ENCODE results near the gene WHRN. TPM values are rescaled to one million over a fixed set of nuclear protein-coding genes. Genes with fewer than 3 reads are reported as not detected.

WHRN gene
- polyA plus RNA-seq, 1 donor (not counting 4 experiments of a cell fraction or from before 2014, with no cell fraction given) = 1.2 TPM

DNA sequence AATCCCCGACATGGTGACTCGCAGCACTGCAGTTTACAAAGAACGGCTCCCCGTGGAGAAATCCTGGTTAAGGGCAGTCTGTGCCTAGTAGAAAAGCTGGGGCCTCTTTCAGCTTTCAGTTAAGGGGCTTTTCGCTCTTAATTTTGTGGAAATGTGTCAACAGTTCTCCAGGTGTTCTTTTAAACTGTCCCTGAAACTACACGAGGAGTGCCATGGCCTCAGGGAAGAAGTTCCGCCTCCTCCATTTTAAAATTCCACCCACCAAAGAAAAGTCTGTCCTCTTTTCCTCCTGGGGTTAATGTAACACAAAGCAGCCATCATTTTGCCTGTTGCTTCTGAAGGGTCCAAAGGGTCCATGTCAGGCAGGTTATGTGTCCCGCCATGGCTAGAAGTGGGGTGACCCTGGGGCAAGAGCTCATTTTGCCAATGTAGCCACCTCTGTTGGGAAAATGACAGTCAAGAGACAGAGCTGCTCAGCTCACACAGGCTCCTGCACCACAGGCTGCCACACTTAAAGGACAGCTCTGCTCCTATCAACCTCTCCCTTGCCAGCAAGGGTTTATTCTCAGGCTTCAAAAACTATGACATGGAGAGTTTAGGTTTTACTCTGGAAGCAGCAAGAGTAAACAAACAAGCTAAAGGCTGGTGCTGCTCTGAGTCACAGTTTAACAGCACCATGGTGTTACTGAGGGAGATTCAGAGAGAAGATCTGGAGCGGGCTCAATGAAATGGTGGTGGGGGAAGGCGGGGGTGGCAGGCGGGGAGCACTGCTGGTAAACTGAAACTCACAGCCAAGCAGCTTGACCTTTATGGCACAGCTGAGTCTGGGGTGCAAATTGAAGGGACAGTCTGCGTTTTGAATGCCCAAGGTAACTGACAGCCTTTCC, 3.2 kb downstream of the WHRN start:
- Histone ChIP-seq H3K79me2 (ENCODE audit: control insufficient read depth, insufficient read depth, low read length) (no peaks in the 10 kb centered on the region), H3K27ac (ENCODE audit: control insufficient read depth, insufficient read depth, low read length) (peak overlapping the region; percentile 48), H3K27me3 (ENCODE audit: control insufficient read depth, extremely low read depth, insufficient read depth, low read length) (peaks cover 7% of the 10 kb centered on the region), H2AFZ (ENCODE audit: control insufficient read depth, low read length) (peak overlapping the region; percentile 57), H3K4me3 (ENCODE audit: control insufficient read depth in 2 of 3, extremely low read depth in 1 of 3, insufficient read depth in 2 of 3, low read depth in 1 of 3, low read length in 3 of 3) (peak overlapping the region in 2 of 3 experiments; percentile 0 to 39), H3K4me2 (ENCODE audit: control insufficient read depth, extremely low read depth, insufficient read depth, low read depth, low read length) (peak overlapping the region; percentile 49), H3K9ac (ENCODE audit: control insufficient read depth, extremely low read depth, insufficient read depth, low read length) (peak overlapping the region; percentile 28), H4K20me1 (ENCODE audit: control insufficient read depth, extremely low read depth, insufficient read depth, low read length) (no peaks in the 10 kb centered on the region), H3K4me1 (ENCODE audit: control insufficient read depth, extremely low read depth, insufficient read depth, low read length) (peaks cover 20% of the 10 kb centered on the region), H3K9me1 (ENCODE audit: control insufficient read depth, extremely low read depth, insufficient read depth, low read length) (no peaks in the 10 kb centered on the region), H3K36me3 (ENCODE audit: control insufficient read depth in 2 of 2, extremely low read depth in 1 of 2, insufficient read depth in 2 of 2, low read length in 2 of 2) (no peaks in the 10 kb centered on the region), H3K9me3 (ENCODE audit: control insufficient read depth, low read depth, low read length) (no peaks in the 10 kb centered on the region)
- FAIRE-seq = no peak
- dilution Hi-C loops (cut with MboI; ENCODE audit: extremely low pct_ligation_motif_present, low sequenced_read_pairs) = no loop called here
- no peak for DNase-seq (ENCODE audit: low read depth, low spot score)
- TF ChIP-seq CTCF (optimal IDR thresholded peaks at IDR 0.05 in 1 of 3, IDR thresholded peaks at IDR 0.05 in 1 of 3, conservative IDR thresholded peaks at IDR 0.05 in 1 of 3; ENCODE audit: extremely low read depth in 1 of 3, insufficient read depth in 2 of 3, low read length in 3 of 3) (no peak), EZH2 (IDR thresholded peaks at IDR 0.05; ENCODE audit: low read length) (no peak)

DNA sequence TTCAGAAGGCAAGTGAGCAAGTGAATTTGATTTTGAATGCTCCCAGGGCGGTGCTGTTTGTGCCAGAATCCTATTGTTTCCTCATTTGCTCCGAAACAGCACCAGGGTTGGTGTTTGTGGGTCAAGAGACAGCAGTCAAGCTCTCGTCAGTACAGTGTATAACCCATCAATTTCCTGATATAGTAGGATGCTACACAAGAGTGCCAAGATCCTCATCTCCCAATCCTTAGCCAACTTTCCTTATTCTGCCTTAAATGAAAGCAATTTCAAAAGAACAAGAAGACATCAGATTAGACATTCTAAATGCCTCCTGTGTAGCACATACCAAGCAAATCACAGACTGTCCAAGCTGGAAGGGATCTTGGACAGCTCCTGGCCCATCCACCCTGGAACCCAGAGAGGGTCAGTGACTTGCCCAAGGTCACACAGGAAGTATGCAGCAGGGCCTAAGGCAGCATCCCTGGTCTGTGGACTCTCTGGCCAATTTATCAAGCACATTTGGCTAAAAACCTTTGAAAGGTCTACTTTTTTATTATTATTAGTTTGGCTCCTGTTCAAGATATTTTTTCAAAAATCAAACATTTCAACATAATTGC, 4.5 kb downstream of the WHRN start:
- Histone ChIP-seq H3K9me3 (ENCODE audit: control insufficient read depth, low read depth, low read length) (no peaks in the 10 kb centered on the region), H3K36me3 (ENCODE audit: control insufficient read depth in 2 of 2, extremely low read depth in 1 of 2, insufficient read depth in 2 of 2, low read length in 2 of 2) (no peaks in the 10 kb centered on the region), H4K20me1 (ENCODE audit: control insufficient read depth, extremely low read depth, insufficient read depth, low read length) (peaks cover 2% of the 10 kb centered on the region), H3K9ac (ENCODE audit: control insufficient read depth, extremely low read depth, insufficient read depth, low read length) (no peak overlapping the region), H3K79me2 (ENCODE audit: control insufficient read depth, insufficient read depth, low read length) (no peaks in the 10 kb centered on the region), H3K27me3 (ENCODE audit: control insufficient read depth, extremely low read depth, insufficient read depth, low read length) (peaks cover 1% of the 10 kb centered on the region), H3K4me3 (ENCODE audit: control insufficient read depth in 2 of 3, extremely low read depth in 1 of 3, insufficient read depth in 2 of 3, low read depth in 1 of 3, low read length in 3 of 3) (no peak overlapping the region), H2AFZ (ENCODE audit: control insufficient read depth, low read length) (no peak overlapping the region), H3K4me2 (ENCODE audit: control insufficient read depth, extremely low read depth, insufficient read depth, low read depth, low read length) (no peak overlapping the region), H3K9me1 (ENCODE audit: control insufficient read depth, extremely low read depth, insufficient read depth, low read length) (no peaks in the 10 kb centered on the region), H3K27ac (ENCODE audit: control insufficient read depth, insufficient read depth, low read length) (no peak overlapping the region), H3K4me1 (ENCODE audit: control insufficient read depth, extremely low read depth, insufficient read depth, low read length) (peaks cover 17% of the 10 kb centered on the region)
- dilution Hi-C loops (cut with MboI; ENCODE audit: extremely low pct_ligation_motif_present, low sequenced_read_pairs) = no loop called here
- no peak for DNase-seq (ENCODE audit: low read depth, low spot score)
- no peak for FAIRE-seq
- TF ChIP-seq EZH2 (IDR thresholded peaks at IDR 0.05; ENCODE audit: low read length) = no peak
- TF ChIP-seq CTCF (optimal IDR thresholded peaks at IDR 0.05 in 1 of 3, IDR thresholded peaks at IDR 0.05 in 1 of 3, conservative IDR thresholded peaks at IDR 0.05 in 1 of 3; ENCODE audit: extremely low read depth in 1 of 3, insufficient read depth in 2 of 3, low read length in 3 of 3) = no peak

Measured in keratinocyte (primary cell).